Islet of Langerhans (tissue), 1 donor: ENCODE data around the gene CUL7.
"Not testable (repeated sequence)": the region's sequence is repeated elsewhere in the genome, so short reads cannot be mapped to it uniquely, and the experiment has no call there.

Experiments used
- FAIRE-seq: peaks from one replicate; lab custom pipeline; 2011; peaks lifted over from hg19 to GRCh38; lab: Jason Lieb, UNC

CUL7 gene

GRCh38 chr6:43045371-43045930 is 8.2 kb downstream of the CUL7 start:
- no peak for FAIRE-seq

- FAIRE-seq, result no peak
Measured at GRCh38 chr6:43043310-43043709, 10.3 kb downstream of the CUL7 start.

GRCh38 chr6:43041475-43041874 is 12.2 kb downstream of the CUL7 start:
- not testable (repeated sequence) for FAIRE-seq

DNA sequence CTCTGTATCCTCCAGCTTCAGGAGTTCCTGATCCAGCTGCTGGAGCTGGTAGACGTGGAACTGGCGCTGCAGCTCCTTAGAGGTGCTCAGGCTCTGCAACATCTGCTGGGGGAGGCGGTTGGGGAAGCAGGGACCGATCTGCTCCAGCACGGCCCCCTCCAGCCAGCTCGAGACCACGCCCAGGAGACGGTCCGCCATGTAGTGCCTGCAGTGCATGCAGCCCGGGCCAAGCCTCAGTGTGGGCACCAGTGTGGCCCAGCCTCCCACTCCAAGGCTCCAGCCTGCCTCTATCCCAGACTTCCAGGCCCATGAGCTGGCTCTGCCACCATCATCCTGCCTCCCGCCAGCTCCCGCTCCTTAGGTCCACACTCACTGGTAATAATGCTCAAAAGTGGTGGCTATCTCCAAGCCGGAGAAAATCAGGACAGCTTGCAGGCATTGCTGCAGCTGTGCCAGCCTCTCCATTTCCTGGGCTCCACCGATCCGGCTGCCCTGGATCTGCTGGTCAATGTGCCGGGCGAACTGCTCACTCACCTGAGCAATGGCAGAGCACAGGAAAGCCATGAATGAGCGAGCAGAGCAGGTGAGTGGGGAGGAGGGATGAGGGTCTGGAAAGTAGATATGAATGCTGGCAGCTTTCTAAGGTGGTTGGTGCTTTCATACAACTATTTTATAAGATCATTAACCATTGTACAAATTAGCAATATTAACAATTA is 13.0 kb downstream of the CUL7 start:
- no peak for FAIRE-seq

GRCh38 chr6:43038727-43039126 is 14.9 kb downstream of the CUL7 start:
- FAIRE-seq, result no peak

DNA sequence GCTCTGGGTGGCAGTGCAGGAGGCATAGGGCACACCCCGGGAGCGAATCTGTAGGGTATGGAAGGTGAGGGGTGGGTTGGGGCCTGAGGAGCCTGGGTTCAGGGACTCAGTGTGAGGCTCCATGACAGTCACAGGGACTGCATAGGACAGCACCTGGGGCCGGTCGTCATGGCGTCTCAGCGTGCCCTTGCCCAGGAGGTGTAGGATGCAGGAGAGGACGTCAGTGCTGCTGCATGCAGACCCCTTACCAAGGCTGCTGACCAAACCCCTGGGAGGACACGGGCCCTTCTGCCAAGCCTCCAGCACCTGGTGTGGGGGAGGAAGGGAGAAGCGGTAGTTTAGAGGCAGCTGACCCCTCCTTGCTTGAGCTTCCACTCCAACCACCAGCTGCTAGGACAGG is 15.9 kb downstream of the CUL7 start:
- FAIRE-seq, result no peak

DNA sequence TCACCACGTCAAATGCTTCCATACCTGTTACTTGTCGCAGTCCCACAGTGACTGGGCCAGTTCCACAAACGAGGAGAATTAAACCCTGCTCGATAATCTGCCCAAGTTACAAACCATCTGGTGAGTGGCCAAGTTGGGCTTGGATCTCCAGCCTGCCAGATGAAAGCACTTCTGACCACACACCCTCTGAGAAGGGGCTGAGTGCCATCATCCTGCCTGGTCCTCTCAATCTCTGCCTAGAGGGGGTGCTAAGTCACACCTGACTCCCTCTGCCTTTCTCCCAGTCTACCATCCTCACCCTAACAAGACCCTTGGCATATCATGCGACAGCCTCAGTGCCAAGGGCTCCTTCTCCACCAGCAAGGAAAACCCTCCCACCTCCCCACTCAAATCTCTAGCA is 16.5 kb downstream of the CUL7 start:
- FAIRE-seq, result no peak

DNA sequence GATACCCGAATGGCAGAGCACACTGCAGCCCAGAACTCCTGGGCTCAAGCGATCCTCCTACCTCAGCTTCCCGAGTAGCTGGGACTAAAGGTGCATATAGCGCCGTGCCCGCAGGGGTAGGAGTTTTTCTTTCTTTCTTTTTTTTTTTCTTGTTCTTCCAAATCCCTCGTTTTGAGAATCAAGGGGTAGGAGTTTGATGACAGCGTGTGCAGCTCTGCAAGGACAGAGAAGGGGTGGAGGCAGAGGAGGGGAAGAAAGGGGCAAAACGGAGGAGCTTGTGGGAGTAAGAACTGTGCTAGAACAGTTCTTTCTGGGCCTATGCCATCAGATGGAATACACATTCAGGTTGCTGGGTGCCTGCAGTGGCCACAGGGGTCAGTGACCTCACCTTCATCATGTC is 16.9 kb downstream of the CUL7 start:
- FAIRE-seq, result no peak

GRCh38 chr6:43035495-43036194 is 18.0 kb downstream of the CUL7 start:
- no peak for FAIRE-seq

- no peak for FAIRE-seq
Measured at GRCh38 chr6:43034190-43034525, 19.5 kb downstream of the CUL7 start.

DNA sequence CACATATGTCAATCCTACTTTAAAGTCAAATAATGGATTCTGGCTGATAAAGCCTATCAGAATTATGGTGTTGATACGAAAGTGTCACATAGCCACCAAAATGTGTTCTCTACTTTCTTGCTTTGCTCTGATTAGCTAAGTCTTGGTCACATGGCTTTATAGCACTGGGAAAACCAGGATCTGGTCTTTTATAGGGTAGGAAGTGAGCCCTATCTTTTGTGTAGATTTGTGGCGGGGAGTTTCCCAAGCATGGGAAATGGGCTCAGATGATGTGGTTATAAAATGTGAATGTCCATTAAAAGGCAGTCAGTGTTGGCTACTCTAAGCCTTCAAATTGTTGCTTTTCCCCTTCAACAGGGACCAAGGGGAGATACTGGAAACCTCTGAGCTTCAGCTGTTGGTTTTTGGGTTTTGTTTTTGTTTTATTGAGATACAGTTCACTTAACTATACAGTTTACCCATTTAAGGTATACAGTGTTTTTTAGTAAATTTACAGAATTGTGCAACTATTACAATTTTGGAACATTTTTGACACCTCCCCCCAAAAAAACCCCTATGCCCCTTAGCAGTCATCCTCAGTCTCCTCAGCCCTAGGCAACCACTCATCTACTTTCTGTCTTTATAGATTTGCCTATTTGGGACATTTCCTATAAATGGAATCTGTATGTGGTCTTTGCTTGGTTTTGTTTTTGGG is 20.0 kb downstream of the CUL7 start:
- no peak for FAIRE-seq

- FAIRE-seq, result no peak
Measured at GRCh38 chr6:43032326-43032725, 21.3 kb downstream of the CUL7 start.

DNA sequence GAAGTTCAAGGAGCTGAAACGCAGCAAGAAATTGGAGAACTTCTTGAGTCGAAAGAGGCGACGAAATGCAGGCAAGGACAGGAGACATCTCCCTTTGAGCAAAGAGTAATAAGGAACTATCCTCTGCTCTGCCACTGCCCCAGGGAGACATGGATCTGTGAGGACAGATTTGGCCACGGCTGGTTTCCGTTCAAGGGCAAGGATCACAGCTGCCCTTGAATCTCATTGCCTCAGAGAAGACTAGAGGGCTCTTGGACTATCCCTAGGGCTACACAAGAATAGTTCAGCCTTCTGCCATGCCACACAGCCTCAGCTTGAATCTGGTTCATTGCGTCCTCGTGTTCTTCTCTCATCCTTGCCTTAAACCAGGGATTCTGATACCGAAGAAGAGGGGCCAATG is 24.5 kb downstream of the CUL7 start:
- no peak for FAIRE-seq

- FAIRE-seq, result no peak
Measured at GRCh38 chr6:43026365-43026764, 27.3 kb downstream of the CUL7 start.

DNA sequence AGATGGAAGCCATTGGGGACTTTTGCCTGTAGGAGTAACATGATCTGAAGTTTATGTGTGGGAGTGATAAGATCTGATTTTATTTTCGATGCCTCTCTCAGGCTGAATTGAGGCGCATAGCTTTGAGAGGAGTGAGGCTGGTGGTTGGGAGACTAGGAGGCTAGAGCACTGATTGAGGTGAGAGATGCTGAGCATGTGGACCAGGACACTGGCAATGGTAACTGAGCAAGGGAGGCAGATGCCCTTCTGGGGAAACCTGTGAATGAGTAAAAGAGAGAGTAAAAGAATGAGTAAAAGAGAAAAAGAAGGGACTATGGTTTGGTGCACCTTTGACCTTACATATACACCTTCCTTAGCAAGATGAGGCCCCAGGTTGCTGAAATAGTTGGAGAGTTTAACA is 29.2 kb downstream of the CUL7 start:
- FAIRE-seq, result no peak

DNA sequence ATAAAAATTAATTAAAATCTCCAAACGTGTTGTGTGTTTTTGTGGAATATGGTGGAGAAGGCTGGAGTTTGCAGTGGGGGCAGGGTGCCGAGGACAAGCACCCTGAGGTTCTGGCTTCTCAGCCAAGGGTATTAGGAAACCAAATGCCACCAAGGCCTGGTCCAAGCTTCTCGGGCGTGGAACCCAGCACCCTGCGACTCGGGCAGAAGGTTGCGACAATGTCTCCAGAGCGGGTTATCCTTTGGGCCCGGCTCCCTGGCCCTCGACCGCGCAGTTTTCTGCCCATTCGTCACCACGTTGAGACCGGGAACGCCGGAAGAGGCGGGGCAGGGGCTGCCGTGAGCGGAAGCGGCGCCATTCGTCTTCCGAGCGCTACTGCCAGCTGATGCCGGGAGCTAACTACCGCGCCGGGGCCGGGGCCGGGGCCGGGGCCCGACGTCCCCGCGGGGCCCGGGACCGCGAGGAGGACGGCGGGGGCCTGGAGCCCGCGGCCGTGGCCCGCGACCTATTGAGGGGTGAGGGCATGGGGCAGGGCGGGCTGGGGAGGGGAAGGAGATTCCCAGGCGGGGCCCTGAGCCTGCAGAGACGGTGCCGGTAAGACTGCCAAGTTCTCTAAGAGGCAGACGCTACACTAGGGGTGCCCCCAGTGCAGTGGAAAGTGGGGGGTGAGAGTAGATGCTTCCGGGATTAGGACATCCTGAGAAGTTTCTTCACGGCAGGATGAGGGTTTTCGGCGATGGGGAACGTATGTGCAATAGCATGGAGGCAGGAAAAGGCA is 32.2 kb downstream of the CUL7 start, which contains the start of gene RRP36:
RRP36 (plus strand) TSS at position 354 of the 778 bp plus-strand sequence; CDS start at position 386, 32 bp downstream.
- FAIRE-seq, result no peak

- no peak for FAIRE-seq
Measured at GRCh38 chr6:43020847-43021246, 32.8 kb downstream of the CUL7 start.

DNA sequence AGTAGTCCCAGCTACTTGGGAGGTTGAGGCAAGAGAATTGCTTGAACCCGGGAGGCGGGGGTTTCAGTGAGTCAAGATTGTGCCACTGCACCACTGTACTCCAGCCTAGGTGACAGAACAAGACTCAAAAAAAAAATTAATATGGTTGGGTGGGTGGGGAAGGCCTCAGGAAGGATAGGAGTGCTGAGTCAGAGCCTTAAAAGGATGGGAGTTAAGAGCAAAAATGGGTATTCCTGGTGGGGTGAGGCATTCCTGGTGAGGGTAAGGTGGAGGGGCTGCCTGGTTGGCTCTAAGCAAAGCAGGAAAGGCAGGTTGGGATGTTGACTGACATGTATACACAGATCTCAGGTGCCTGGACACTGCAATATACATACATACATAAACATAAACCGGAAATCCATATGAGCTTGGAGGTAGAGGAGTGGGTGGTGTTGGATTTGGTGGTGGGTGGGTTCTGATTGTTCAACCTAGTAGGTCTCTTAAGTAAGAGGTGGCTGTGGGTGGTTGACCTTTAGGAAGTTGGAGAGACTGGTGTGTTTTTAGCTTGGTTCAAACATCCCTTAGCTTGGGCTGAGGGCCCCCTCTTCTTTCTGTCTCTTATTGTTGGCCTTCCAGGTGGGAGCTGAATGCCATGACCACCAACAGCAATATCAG is 33.5 kb downstream of the CUL7 start:
- no peak for FAIRE-seq

- FAIRE-seq, result no peak
Measured at GRCh38 chr6:43019152-43019551, 34.5 kb downstream of the CUL7 start.

DNA sequence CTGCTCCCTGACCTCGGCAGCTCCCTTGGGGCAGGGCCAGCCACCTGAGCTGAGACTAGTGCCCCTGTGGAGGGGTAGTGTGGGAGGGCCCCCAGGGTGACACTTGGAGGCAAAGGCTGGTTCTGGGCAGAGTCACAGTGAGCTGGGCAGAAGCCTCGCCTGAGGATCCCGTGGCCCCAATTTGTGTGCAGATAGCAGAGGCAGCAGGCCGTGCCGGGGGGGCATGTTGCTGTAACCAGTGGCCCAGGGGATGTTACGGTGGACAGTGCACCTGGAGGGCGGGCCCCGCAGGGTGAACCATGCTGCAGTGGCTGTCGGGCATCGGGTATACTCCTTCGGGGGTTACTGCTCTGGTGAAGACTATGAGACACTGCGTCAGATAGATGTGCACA is 36.7 kb downstream of the CUL7 start:
- no peak for FAIRE-seq

DNA sequence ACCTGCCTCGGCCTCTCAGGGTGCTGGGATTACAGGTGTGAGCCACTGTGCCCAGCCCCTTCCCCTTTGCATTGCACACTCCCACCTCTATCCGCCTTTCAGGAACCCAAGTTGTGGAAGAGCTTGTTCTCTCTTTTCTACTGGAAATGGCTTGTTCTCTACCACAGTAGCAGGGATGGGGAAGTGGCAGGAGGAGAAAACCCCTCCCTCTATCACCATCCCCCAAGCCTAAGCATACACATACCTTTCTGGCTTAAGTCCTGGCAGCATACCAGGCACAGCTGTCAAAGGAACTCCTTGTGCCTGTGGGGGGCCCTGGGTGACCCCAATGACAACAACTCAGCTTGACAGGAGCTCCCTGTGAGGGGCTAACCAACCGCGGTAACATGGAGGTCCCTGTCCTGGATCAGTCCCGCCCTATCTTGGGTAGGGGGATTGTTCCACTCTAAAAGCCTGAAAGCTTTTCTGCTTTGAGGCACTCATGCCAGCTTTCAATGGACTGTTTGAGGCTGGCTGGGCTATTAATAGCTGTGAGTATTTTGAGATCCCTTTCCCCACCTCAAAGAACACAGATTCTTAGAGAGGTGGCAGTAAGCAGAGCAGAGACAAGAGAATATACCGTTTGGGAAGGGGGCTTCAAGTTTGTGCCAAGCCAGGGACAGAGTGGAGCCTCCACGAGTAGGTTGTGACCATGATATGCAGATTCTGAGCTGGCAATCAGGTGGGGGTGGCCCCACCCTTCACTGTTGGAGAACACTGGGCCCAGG is 37.3 kb downstream of the CUL7 start:
- FAIRE-seq, result no peak
